HG02642 (cell line): ENCODE measurements around the gene GPR162.

ENCODE experiments used
- ATAC-seq: cut with Tn5 transposase; IDR thresholded peaks from one replicate; pipeline ENCODE4 v1.9.1; 2021; ENCODE audit warnings: mild to moderate bottlenecking; ENCODE audit not compliant: unreplicated experiment, poor library complexity

The GPR162 gene, protein sequence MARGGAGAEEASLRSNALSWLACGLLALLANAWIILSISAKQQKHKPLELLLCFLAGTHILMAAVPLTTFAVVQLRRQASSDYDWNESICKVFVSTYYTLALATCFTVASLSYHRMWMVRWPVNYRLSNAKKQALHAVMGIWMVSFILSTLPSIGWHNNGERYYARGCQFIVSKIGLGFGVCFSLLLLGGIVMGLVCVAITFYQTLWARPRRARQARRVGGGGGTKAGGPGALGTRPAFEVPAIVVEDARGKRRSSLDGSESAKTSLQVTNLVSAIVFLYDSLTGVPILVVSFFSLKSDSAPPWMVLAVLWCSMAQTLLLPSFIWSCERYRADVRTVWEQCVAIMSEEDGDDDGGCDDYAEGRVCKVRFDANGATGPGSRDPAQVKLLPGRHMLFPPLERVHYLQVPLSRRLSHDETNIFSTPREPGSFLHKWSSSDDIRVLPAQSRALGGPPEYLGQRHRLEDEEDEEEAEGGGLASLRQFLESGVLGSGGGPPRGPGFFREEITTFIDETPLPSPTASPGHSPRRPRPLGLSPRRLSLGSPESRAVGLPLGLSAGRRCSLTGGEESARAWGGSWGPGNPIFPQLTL

DNA sequence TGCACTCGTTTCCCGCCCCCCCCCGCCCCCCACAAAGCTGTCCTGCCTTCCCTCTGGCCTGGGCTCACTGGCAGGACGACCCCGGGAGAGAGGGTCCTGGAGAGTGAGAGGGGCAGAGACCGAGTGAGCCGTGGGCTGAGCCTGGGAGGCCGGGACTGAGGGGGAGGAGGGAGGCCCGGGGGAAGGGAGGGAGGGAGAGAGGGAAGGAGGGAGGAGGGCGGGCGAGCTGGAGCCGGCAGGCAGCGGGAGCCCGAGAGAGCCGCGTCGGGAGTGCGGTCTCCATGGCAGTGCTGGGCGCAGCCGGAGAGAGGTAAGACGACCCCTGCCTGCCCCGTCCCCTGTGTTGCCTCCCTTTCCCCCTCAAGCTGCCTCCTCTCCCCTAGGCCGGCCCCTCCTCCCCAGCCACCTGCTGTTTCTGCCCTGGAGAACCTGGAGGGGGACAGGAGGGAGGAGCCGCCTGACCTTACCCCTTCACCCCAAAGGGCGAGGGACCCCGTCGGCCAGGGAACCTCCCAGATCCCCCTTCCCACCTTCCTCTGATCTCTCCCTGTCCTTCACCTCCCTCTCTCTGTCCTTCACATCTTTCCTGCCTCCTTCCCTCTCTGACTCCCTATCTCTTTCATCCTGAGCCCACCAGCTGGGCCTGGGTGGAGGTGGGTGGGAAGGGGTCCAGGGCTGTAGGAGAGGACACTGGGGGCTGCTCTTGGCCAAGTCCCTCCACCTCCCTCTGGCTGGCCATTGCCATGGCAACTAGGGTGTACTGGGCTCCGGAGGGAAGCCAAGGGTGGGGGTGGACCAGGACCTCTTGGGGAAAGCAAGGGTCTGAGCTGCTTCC, at the start of gene GPR162:
TSS of gene GPR162 (plus strand) at position 231 of the 835 bp plus-strand sequence. CDS start 2,078 bp downstream, outside the sequence.
- ATAC-seq: no peak

DNA sequence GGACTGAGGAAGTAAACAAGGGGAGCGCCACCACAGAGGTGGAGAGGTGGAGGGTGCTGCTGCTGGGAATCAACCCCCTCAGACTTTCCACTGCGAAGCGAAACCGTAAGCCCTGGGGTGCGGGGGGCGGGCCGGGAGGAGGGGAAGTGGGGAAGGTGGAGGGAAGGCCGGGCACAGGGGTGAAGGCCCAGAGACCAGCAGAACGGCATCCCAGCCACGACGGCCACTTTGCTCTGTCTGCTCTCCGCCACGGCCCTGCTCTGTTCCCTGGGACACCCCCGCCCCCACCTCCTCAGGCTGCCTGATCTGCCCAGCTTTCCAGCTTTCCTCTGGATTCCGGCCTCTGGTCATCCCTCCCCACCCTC, 49.3 kb upstream of the GPR162 start, which contains the start of gene LAG3:
TSS of gene LAG3 (plus strand) at position 190 of the 365 bp plus-strand sequence. CDS start 333 bp downstream, outside the sequence.
- ATAC-seq: no peak

DNA sequence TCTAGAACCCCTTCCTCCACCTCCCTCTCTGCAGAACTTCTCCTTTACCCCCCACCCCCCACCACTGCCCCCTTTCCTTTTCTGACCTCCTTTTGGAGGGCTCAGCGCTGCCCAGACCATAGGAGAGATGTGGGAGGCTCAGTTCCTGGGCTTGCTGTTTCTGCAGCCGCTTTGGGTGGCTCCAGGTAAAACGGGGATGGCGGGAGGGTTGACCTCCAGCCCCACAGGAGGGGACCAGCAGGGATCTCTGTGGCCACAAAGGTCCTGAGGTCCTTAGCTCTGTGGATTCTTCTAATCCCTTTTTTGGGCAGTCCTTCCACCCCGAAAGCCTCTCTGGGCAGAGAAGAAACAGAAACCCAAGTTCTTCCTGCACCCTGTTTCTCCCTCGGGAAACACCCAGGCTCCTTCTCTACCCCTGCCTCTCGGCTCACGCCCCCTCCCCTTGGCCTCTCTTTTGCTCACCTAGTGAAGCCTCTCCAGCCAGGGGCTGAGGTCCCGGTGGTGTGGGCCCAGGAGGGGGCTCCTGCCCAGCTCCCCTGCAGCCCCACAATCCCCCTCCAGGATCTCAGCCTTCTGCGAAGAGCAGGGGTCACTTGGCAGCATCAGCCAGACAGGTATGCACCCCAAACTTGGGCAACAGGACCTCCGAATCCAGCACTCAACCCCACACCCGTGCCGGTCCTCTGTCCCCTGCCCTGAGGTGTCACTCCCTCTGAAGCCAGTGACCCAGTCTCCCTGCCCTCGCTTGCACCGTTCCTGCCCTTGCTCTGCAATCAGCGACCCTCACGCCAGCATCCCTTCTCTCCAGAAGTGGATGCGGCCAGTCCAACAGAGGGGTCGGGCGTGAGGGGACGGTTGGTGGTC, 48.7 kb upstream of the GPR162 start:
- ATAC-seq: no peak

DNA sequence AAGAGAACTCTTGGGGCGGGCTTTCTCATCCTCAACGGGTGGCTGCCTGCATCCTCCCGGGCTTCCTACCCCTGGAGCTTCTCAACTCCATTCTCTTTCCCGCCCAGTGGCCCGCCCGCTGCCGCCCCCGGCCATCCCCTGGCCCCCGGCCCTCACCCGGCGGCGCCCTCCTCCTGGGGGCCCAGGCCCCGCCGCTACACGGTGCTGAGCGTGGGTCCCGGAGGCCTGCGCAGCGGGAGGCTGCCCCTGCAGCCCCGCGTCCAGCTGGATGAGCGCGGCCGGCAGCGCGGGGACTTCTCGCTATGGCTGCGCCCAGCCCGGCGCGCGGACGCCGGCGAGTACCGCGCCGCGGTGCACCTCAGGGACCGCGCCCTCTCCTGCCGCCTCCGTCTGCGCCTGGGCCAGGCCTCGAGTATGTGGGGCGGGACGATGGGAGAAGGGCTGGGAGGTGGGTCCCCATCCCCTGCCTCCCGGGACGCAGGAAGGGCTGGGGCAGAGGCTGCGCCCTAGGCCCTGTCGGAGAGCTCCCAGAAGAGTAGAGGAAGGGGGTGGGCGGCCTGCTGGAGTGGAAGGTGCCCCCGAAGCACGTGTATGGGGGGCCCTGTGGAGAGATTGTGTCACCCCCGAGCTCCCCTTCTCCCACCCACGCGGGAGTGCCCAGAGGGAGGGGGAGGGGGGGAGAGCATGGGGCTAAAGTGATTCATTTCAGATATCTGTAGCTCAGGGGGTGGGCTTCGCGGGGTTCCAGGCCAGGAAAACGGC, 47.9 kb upstream of the GPR162 start:
- no peak for ATAC-seq

DNA sequence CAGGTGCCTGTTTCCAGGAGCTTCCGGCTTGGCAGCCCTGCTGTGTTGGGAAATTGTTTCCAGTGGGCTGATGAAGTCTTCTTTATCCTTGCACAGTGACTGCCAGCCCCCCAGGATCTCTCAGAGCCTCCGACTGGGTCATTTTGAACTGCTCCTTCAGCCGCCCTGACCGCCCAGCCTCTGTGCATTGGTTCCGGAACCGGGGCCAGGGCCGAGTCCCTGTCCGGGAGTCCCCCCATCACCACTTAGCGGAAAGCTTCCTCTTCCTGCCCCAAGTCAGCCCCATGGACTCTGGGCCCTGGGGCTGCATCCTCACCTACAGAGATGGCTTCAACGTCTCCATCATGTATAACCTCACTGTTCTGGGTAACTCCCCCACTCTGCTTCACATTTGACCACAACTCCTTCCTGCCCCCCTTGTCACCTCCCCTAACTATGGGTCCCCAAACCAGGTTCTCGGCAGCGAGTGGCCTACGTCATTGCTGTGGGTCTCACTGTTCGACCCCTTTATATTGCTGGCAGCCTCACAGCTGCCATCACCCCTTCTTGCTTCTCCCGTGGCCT, 47.0 kb upstream of the GPR162 start:
- ATAC-seq: no peak

DNA sequence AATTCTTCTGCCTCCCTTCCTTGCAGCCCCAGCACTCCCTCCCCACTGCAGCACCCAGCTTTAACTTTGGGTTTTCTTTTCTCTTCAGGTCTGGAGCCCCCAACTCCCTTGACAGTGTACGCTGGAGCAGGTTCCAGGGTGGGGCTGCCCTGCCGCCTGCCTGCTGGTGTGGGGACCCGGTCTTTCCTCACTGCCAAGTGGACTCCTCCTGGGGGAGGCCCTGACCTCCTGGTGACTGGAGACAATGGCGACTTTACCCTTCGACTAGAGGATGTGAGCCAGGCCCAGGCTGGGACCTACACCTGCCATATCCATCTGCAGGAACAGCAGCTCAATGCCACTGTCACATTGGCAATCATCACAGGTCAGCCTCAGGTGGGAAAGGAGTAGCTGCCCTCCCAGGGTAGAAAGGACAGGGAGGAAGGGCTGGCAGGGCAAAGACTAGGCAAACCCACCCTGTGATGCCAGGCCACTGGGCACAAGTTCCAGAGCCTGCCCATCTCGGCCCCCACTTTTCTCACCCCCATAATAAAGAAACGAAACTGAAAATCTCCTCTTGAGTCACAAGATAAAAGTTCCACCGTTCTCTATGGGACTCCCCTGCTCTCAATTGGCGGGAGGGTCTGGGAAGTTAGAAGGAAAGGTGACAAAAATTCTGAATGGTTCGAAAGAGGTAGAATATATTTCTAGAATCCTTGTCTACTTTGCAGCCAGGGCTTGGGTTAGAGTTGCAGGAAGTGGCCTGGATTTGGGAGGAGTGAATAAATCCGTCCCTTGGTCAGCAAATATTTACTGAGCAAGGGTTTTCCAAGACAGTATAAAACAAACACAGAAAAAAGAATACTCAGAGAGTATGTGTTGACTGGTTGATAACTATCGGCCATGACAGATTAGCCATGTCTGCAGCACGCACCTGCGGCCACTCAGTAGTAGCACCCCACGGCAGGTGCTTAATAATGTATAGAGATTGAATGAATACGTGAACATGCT, 46.1 kb upstream of the GPR162 start:
- ATAC-seq: no peak

DNA sequence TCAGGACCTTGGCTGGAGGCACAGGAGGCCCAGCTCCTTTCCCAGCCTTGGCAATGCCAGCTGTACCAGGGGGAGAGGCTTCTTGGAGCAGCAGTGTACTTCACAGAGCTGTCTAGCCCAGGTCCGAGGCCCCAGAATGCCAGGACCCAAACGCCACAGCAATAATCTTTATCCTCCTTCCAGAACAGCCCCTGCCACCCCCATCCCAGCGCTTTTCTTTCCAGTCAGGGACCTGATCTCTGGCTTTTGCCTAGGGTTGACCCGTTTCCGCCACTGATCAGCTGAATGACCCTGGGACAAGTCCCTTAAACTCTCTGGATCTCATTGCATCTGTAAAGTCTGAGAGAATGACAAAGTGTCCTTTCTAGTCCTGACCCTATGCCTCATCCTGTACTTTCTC, 44.2 kb upstream of the GPR162 start:
- no peak for ATAC-seq

DNA sequence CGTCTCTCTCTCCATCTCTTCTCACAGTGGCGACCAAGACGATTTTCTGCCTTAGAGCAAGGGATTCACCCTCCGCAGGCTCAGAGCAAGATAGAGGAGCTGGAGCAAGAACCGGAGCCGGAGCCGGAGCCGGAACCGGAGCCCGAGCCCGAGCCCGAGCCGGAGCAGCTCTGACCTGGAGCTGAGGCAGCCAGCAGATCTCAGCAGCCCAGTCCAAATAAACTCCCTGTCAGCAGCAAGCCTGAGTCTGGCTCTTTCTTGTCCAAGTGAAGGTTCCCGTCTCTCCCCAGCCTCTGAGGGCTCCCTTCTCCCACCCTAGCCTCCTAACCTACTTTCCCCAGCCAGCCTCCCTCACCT, 43.4 kb upstream of the GPR162 start:
- no peak for ATAC-seq

DNA sequence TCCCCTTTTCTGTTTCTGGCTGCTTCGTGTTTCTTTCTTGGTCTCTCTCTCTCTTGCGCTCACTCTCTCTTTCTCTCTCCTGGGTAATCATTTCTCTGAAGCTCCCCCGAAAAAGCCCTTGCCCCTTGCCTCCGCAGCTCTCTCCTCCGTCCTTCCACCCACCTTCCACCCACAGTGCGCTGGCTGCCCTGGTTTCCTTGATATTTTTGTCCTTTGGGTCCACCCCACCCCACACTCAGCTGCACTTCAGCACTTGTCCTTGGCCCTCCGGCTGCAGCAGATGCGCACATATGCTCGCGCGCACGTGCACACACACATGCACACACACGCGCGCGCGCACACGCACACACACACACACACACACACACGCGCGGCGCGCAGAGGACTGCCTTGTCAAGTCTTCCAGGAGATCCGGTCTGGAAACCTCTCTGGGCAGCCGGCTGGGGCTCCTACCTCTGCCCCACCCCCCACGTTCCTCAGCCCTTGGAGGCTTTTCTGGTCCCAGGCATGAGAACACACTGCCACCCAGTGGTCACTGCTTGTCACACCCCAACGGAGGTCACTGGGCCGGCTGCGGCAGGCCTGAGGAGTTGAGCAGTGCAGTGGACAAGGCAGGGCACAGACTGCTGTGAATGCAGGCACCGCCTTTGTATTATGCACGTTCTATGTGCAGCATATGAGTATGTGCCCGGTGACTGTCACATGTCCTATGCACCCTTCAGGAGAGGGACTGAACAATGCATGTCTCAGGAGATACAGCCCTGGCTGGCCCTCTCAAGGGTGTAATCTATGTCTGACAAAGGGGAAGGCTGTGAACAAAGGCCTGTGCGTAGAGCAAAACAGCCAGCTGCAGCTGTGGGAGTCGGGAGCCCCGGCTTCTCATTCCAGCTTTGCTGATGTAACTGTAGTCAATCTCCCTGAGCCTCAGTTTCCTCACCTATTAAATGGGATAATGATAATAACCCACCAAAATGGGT, 42.8 kb upstream of the GPR162 start:
- ATAC-seq: peak; percentile 79

DNA sequence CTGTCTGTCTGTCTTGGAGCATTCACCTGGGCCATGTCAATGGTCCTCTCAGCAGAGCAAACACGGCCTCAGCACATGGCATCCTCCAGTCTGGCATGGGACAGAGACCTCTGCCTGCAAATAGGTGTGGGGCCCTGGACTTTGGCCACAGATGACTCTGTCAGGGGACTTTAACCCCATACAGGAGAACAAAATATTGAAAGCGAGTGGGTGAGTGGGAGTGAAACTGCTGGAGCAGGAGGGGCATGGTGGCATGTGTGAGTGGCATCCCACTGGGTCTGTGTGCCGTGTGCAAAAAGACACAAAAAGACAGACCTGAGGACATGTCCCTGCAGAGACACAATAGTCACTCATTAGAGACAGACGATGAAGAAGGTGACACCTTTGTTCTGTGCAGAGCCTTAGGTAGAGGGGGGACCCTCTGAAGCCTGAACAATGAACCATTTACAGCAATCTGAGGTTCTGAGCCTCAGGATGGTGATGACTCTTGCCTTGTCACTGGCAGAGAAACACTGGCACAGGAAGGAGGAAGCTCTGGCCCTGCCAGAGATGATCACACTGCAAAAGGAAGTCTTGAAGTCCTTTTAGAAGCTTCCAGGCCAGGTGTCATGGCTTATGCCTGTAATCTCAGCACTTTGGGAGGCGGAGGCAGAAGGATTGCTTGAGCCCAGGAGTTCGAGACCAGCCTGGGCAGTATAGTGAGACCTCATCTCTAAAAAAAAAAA, 41.8 kb upstream of the GPR162 start:
- no peak for ATAC-seq

DNA sequence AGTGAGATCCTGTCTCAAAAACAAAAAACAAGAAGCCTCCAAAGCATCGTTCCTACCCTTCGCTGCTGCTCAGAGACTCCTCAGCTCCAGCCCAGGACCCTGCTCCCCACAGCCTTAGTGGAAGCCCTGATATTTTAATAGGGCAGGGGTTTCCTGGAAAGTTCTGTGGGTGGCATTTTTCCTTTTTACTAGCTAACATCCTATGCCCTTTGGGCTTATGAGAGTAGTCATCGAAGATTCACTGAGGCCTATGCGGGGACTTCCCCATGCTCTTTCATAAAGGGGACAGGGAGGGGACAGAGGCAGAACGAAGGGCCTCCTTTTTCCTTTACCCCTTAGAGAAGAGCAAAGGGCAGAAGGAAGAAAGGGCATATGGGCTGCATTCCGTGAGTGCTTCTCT, 41.0 kb upstream of the GPR162 start:
- no peak for ATAC-seq

DNA sequence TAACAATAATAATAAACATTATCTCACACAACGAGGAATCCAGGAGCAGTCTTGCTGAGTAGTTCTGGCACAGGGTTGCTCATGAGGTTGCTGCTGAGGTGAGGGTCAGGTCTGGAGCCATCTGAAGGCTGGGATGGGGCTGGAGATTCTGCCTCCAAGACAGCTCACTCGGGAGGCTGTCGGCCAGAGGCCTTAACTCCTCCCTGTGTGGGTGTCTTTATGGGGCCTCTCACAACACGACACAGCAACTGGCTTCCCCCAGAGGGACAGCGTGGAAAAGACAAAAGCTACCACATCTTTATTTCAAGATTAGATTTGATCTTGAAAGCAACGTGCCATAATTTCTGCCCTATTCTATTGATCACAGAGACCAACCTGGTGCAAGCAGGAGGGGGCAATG, 39.5 kb upstream of the GPR162 start:
- ATAC-seq: no peak

DNA sequence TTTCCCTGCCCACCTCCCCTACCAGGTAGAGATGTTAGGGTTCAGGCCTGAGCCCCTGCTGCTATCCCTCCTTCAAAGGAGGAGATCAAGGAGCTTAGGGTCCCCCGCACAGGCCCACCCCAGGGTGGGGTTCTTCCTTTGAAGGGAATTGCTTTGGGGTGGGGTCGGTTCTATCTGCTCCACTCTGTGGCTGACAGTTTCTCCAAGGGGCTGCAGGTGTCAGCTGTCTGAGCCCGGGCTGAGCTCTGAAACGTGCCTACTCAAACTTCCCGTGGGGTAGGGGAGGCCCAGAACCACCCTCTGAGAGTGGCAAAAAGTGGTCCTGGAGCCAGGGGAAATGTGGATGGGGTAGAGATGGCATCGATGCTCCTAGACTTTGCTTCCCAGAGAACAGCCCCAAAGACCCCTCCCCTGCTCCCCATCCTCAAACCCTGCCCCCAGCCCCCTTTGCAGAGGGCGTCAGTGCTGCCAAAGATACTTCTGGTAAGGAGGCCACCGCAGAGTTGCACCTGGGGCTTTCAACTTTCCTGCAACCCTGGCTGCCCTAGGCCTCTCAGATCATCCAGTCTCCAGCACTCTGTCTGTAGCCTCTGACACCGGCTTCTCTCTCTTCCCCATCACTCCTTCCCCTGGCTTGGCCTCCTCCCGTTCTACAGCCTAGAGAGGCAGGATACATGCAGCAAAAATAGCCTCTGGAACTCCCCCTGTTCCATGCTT, 38.6 kb upstream of the GPR162 start:
- no peak for ATAC-seq

DNA sequence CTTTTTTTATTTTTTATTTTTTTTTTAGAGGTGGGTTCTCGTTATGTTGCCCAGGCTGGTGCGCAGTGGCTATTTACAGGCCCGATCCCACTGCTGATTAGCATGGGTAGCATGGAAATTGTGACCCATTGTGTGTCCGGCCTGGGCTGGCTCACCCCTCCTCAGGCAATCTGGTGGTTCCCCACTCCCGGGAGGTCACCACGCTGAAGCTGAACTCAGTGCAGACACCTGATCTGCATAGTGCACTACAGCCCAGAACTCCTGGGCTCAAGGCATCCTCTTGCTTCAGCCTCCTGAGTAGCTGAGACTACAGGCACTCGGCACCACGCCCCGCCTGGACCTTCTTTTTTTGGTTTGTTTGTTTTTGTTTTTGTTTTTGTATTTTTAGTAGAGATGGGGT, 37.8 kb upstream of the GPR162 start:
- no peak for ATAC-seq

DNA sequence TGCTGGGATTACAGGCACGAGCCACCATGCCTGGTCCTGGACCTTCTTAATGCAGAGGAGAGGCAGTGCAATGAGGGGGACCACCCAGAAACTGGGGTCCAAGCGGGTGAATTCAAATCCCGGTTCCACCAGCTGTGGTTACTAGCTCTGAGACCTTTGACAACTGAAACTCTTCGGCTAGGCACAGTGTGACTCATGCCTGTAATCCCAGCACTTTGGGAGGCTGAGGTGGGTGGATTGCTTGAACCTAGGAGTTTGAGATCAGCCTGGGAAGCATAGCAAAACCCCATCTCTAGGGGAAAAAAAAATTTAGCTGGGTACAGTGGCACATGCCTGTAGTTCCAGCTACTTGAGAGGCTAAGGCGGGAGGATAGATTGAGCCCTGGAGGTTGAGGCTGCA, 37.3 kb upstream of the GPR162 start:
- no peak for ATAC-seq

DNA sequence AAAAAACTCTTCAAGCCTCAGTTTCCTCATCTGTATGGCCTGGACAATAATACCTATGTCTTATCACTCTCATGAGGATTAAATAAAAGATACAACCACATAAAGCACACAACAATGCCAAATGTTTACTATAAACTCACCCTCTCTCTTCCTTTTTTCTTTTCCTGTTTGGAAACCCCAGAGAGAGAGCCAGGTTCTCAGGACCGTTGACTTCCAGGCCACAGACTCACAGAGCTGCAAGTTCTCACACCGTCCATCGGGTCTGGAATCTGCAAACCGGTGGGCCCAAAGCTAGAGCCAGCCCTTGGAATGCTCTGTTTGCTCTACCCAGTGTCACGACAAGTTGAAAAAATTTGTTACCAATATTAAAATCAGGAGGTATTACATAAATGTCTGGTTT, 36.9 kb upstream of the GPR162 start:
- no peak for ATAC-seq
